GM12864 (cell line): ENCODE results near the gene ADGRB2.

ENCODE experiments used
- DNase-seq: peaks from one replicate; pipeline ENCODE4 v3.0.0-alpha.2; 2011; ENCODE audit warnings: low read depth
- H3K4me3 ChIP-seq: 2 replicates; pipeline ENCODE4 v1.5.1; 2011; ENCODE audit warnings: mild to moderate bottlenecking, low read depth, low read length, control low read depth
- CTCF ChIP-seq: IDR thresholded peaks from 2 replicates; pipeline ENCODE4 v1.5.1; 2011; ENCODE audit warnings: low read depth, mild to moderate bottlenecking, moderate library complexity, low read length, control low read depth, inconsistent platforms; ENCODE audit errors: missing control alignments

The ADGRB2 gene

GRCh38 chr1:31776032-31776431, 11.9 kb upstream of the ADGRB2 start:
- DNase-seq, result no peak
- H3K4me3 ChIP-seq, result no peak overlapping the region
- TF ChIP-seq CTCF, result no peak

- TF ChIP-seq CTCF, result no peak
Observed at GRCh38 chr1:31775210-31775999, 11.3 kb upstream of the ADGRB2 start.

GRCh38 chr1:31774495-31774894, 10.4 kb upstream of the ADGRB2 start:
- H3K4me3 ChIP-seq, result no peak overlapping the region
- no peak for TF ChIP-seq CTCF
- no peak for DNase-seq

More at GRCh38 chr1:31775210-31775999, 11.3 kb upstream of the ADGRB2 start:
- DNase-seq, result no peak
- H3K4me3 ChIP-seq, result no peak overlapping the region

- DNase-seq, result no peak
- H3K4me3 ChIP-seq, result no peak overlapping the region
- TF ChIP-seq CTCF, result no peak
Observed at GRCh38 chr1:31773861-31774260, 9.7 kb upstream of the ADGRB2 start.

- no peak overlapping the region for H3K4me3 ChIP-seq
- no peak for DNase-seq
- no peak for TF ChIP-seq CTCF
Observed at GRCh38 chr1:31772669-31773248, 8.6 kb upstream of the ADGRB2 start.

GRCh38 chr1:31771891-31772668, 7.9 kb upstream of the ADGRB2 start:
- no peak for TF ChIP-seq CTCF
- H3K4me3 ChIP-seq, result no peak overlapping the region
- DNase-seq, result no peak
